ENCODE data around the gene CEP170B. TPM values are rescaled to one million over a fixed set of nuclear protein-coding genes. Genes with fewer than 3 reads are reported as not detected.

CEP170B gene
- total RNA-seq, 1 donor from 2014 or later, result 1.6 TPM

- intact Hi-C loops (cut with micrococcal nuclease), result no loop called here
- ChIA-PET CTCF (no interaction called here), POLR2A (interaction anchor here (0.6 to 10.5 kb wide), 2 partner anchors 15 to 119 kb away, joined by 6 to 114 read pairs; partner anchors contain the start of gene PLD4)
- Mint-ChIP-seq H3K27me3 (no peaks in the 10 kb centered on the region), H3K27ac (peak overlapping the region; percentile 4), H3K9me3 (no peaks in the 10 kb centered on the region), H3K36me3 (ENCODE audit: low read depth) (peaks cover 4% of the 10 kb centered on the region), H3K4me3 (no peak overlapping the region), H3K4me1 (peaks cover 11% of the 10 kb centered on the region)
- ATAC-seq (ENCODE audit: low read depth), result no peak
- no peak for DNase-seq
- no peak for TF ChIP-seq CTCF (IDR thresholded peaks at IDR 0.05)
These were observed 73.4 kb downstream of the CEP170B start for GRCh38 chr14:104938436-104938835.

GRCh38 chr14:104938960-104939359, 73.9 kb downstream of the CEP170B start:
- Mint-ChIP-seq H3K4me3 (no peak overlapping the region), H3K4me1 (peaks cover 11% of the 10 kb centered on the region), H3K27me3 (no peaks in the 10 kb centered on the region), H3K27ac (no peak overlapping the region), H3K9me3 (no peaks in the 10 kb centered on the region), H3K36me3 (ENCODE audit: low read depth) (peaks cover 4% of the 10 kb centered on the region)
- ChIA-PET CTCF (no interaction called here), POLR2A (interaction anchor here (0.5 to 10.5 kb wide), 3 partner anchors 16 to 41 kb away, joined by 3 to 114 read pairs (median 7); partner anchors contain the start of gene PLD4)
- ATAC-seq (ENCODE audit: low read depth) (no peak), DNase-seq (no peak)
- intact Hi-C loops (cut with micrococcal nuclease), result no loop called here
- TF ChIP-seq CTCF (IDR thresholded peaks at IDR 0.05), result no peak

GRCh38 chr14:104939666-104940410, 74.8 kb downstream of the CEP170B start:
- ATAC-seq (ENCODE audit: low read depth) (no peak), DNase-seq (peak; percentile 10)
- H3K4me1 Mint-ChIP-seq, result peaks cover 3% of the 10 kb centered on the region
- TF ChIP-seq CTCF (IDR thresholded peaks at IDR 0.05), result no peak
- ChIA-PET POLR2A (interaction anchor here (0.5 to 10.5 kb wide), 3 partner anchors 17 to 42 kb away, joined by 3 to 114 read pairs (median 7); partner anchors contain the start of gene PLD4), CTCF (interaction anchor here (0.8 kb wide), 1 partner anchor 41 kb away, joined by 5 read pairs; no protein-coding TSS in a partner anchor)
- no peak overlapping the region for H3K27ac Mint-ChIP-seq
- H3K36me3 Mint-ChIP-seq (ENCODE audit: low read depth), result peaks cover 4% of the 10 kb centered on the region
- no peaks in the 10 kb centered on the region for H3K9me3 Mint-ChIP-seq
- H3K27me3 Mint-ChIP-seq, result no peaks in the 10 kb centered on the region
- intact Hi-C loops (cut with micrococcal nuclease), result no loop called here
- H3K4me3 Mint-ChIP-seq, result no peak overlapping the region

- peak; percentile 14 for DNase-seq
- Mint-ChIP-seq H3K4me1 (no peaks in the 10 kb centered on the region), H3K36me3 (ENCODE audit: low read depth) (peaks cover 4% of the 10 kb centered on the region), H3K27me3 (no peaks in the 10 kb centered on the region), H3K9me3 (no peaks in the 10 kb centered on the region), H3K4me3 (no peak overlapping the region), H3K27ac (no peak overlapping the region)
- ChIA-PET CTCF (interaction anchor here (0.8 kb wide), 1 partner anchor 42 kb away, joined by 5 read pairs; no protein-coding TSS in a partner anchor), POLR2A (no interaction called here)
- ATAC-seq (ENCODE audit: low read depth), result no peak
- TF ChIP-seq CTCF (IDR thresholded peaks at IDR 0.05), result no peak
- intact Hi-C loops (cut with micrococcal nuclease), result no loop called here
These were observed 75.6 kb downstream of the CEP170B start for GRCh38 chr14:104940526-104941150.
